COR-L47 (cell line): Measurements from ENCODE around the gene GDF7.

Source experiments
- DNase-seq: peaks from one replicate; lab custom pipeline; 2025; lab: John Stamatoyannopoulos, UW

GDF7 gene

GRCh38 chr2:20674309-20674965 lies 7.5 kb downstream of the GDF7 start:
- no peak for DNase-seq

GRCh38 chr2:20674974-20675679 lies 8.2 kb downstream of the GDF7 start:
- DNase-seq, result no peak

GRCh38 chr2:20675701-20676352 lies 8.9 kb downstream of the GDF7 start:
- peak; percentile 6 for DNase-seq

GRCh38 chr2:20676353-20677215 lies 9.6 kb downstream of the GDF7 start:
- DNase-seq, result no peak

GRCh38 chr2:20677301-20678085 lies 10.5 kb downstream of the GDF7 start:
- DNase-seq, result no peak

GRCh38 chr2:20678086-20678395 lies 11.1 kb downstream of the GDF7 start:
- DNase-seq, result no peak

- DNase-seq, result no peak
Measured at GRCh38 chr2:20678780-20679179, 11.8 kb downstream of the GDF7 start.

- DNase-seq, result no peak
Measured at GRCh38 chr2:20680744-20681375, 13.9 kb downstream of the GDF7 start.

- DNase-seq, result no peak
Measured at GRCh38 chr2:20682167-20682920, 15.4 kb downstream of the GDF7 start.

GRCh38 chr2:20684581-20685063 lies 17.7 kb downstream of the GDF7 start:
- no peak for DNase-seq

GRCh38 chr2:20687260-20687832 lies 20.4 kb downstream of the GDF7 start:
- DNase-seq, result no peak

GRCh38 chr2:20689428-20690264 lies 22.7 kb downstream of the GDF7 start:
- DNase-seq, result no peak

- DNase-seq, result no peak
Measured at GRCh38 chr2:20691076-20691734, 24.3 kb downstream of the GDF7 start.

- no peak for DNase-seq
Measured at GRCh38 chr2:20692081-20692480, 25.1 kb downstream of the GDF7 start.

GRCh38 chr2:20693317-20693716 lies 26.4 kb downstream of the GDF7 start:
- no peak for DNase-seq

- DNase-seq, result no peak
Measured at GRCh38 chr2:20696366-20696765, 29.4 kb downstream of the GDF7 start.

GRCh38 chr2:20697322-20697934 lies 30.5 kb downstream of the GDF7 start:
- no peak for DNase-seq
